Measurements from ENCODE around the gene ABCG1.

Gene ABCG1

GRCh38 chr21:42264245-42265195 lies 45.6 kb downstream of the ABCG1 start:
- peaks cover 29% of the 10 kb centered on the region for H3K4me1 ChIP-seq (ENCODE audit: control insufficient read depth, insufficient read depth, low read length)

GRCh38 chr21:42265231-42265812 lies 46.4 kb downstream of the ABCG1 start:
- Histone ChIP-seq H3K36me3 (ENCODE audit: control insufficient read depth in 2 of 2, insufficient read depth in 2 of 2, low read length in 2 of 2) (no peaks in the 10 kb centered on the region), H3K4me1 (ENCODE audit: control insufficient read depth, insufficient read depth, low read length) (peaks cover 29% of the 10 kb centered on the region), H3K9ac (ENCODE audit: low read length in 2 of 2) (no peak overlapping the region), H3K4me3 (ENCODE audit: low read length in 2 of 2) (no peak overlapping the region), H3K27me3 (ENCODE audit: control insufficient read depth in 1 of 2, insufficient read depth in 2 of 2, low read length in 2 of 2) (no peaks in the 10 kb centered on the region), H3K27ac (ENCODE audit: low read length) (no peak overlapping the region), H3K9me3 (ENCODE audit: control insufficient read depth in 2 of 2, low read length in 2 of 2) (no peaks in the 10 kb centered on the region)

More at GRCh38 chr21:42264245-42265195, 45.6 kb downstream of the ABCG1 start:
- H3K9ac ChIP-seq (ENCODE audit: low read length in 2 of 2) = no peak overlapping the region
- no peaks in the 10 kb centered on the region for H3K9me3 ChIP-seq (ENCODE audit: control insufficient read depth in 2 of 2, low read length in 2 of 2)
- H3K4me3 ChIP-seq (ENCODE audit: low read length in 2 of 2) = no peak overlapping the region
- no peaks in the 10 kb centered on the region for H3K27me3 ChIP-seq (ENCODE audit: control insufficient read depth in 1 of 2, insufficient read depth in 2 of 2, low read length in 2 of 2)
- no peaks in the 10 kb centered on the region for H3K36me3 ChIP-seq (ENCODE audit: control insufficient read depth in 2 of 2, insufficient read depth in 2 of 2, low read length in 2 of 2)
- no peak overlapping the region for H3K27ac ChIP-seq (ENCODE audit: low read length)

GRCh38 chr21:42266971-42267556 lies 48.1 kb downstream of the ABCG1 start:
- no peak overlapping the region for H3K4me3 ChIP-seq (ENCODE audit: low read length in 2 of 2)
- H3K27ac ChIP-seq (ENCODE audit: low read length) = no peak overlapping the region
- H3K9ac ChIP-seq (ENCODE audit: low read length in 2 of 2) = no peak overlapping the region
- no peaks in the 10 kb centered on the region for H3K9me3 ChIP-seq (ENCODE audit: control insufficient read depth in 2 of 2, low read length in 2 of 2)
- peaks cover 19% of the 10 kb centered on the region for H3K4me1 ChIP-seq (ENCODE audit: control insufficient read depth, insufficient read depth, low read length)
- no peaks in the 10 kb centered on the region for H3K27me3 ChIP-seq (ENCODE audit: control insufficient read depth in 1 of 2, insufficient read depth in 2 of 2, low read length in 2 of 2)
- H3K36me3 ChIP-seq (ENCODE audit: control insufficient read depth in 2 of 2, insufficient read depth in 2 of 2, low read length in 2 of 2) = peaks cover 0 to 2% of the 10 kb centered on the region in 2 donors

- Histone ChIP-seq H3K36me3 (ENCODE audit: control insufficient read depth in 2 of 2, insufficient read depth in 2 of 2, low read length in 2 of 2) (peaks cover 0 to 5% of the 10 kb centered on the region in 2 donors), H3K9ac (ENCODE audit: low read length in 2 of 2) (no peak overlapping the region), H3K4me3 (ENCODE audit: low read length in 2 of 2) (no peak overlapping the region), H3K27me3 (ENCODE audit: control insufficient read depth in 1 of 2, insufficient read depth in 2 of 2, low read length in 2 of 2) (no peaks in the 10 kb centered on the region), H3K9me3 (ENCODE audit: control insufficient read depth in 2 of 2, low read length in 2 of 2) (no peaks in the 10 kb centered on the region), H3K27ac (ENCODE audit: low read length) (no peak overlapping the region), H3K4me1 (ENCODE audit: control insufficient read depth, insufficient read depth, low read length) (no peaks in the 10 kb centered on the region)
These were observed 50.4 kb downstream of the ABCG1 start for GRCh38 chr21:42269386-42269785.

GRCh38 chr21:42271065-42271464 lies 52.1 kb downstream of the ABCG1 start:
- Histone ChIP-seq H3K27me3 (ENCODE audit: control insufficient read depth in 1 of 2, insufficient read depth in 2 of 2, low read length in 2 of 2) (no peaks in the 10 kb centered on the region), H3K9ac (ENCODE audit: low read length in 2 of 2) (no peak overlapping the region), H3K9me3 (ENCODE audit: control insufficient read depth in 2 of 2, low read length in 2 of 2) (no peaks in the 10 kb centered on the region), H3K36me3 (ENCODE audit: control insufficient read depth in 2 of 2, insufficient read depth in 2 of 2, low read length in 2 of 2) (peaks cover 3 to 5% of the 10 kb centered on the region in 2 donors), H3K4me1 (ENCODE audit: control insufficient read depth, insufficient read depth, low read length) (no peaks in the 10 kb centered on the region), H3K27ac (ENCODE audit: low read length) (no peak overlapping the region), H3K4me3 (ENCODE audit: low read length in 2 of 2) (no peak overlapping the region)

GRCh38 chr21:42272109-42272962 lies 53.4 kb downstream of the ABCG1 start:
- no peak overlapping the region for H3K4me3 ChIP-seq (ENCODE audit: low read length in 2 of 2)
- no peak overlapping the region for H3K27ac ChIP-seq (ENCODE audit: low read length)
- H3K9me3 ChIP-seq (ENCODE audit: control insufficient read depth in 2 of 2, low read length in 2 of 2) = no peaks in the 10 kb centered on the region
- no peaks in the 10 kb centered on the region for H3K27me3 ChIP-seq (ENCODE audit: control insufficient read depth in 1 of 2, insufficient read depth in 2 of 2, low read length in 2 of 2)
- no peaks in the 10 kb centered on the region for H3K4me1 ChIP-seq (ENCODE audit: control insufficient read depth, insufficient read depth, low read length)
- peaks cover 3 to 7% of the 10 kb centered on the region in 2 donors for H3K36me3 ChIP-seq (ENCODE audit: control insufficient read depth in 2 of 2, insufficient read depth in 2 of 2, low read length in 2 of 2)
- H3K9ac ChIP-seq (ENCODE audit: low read length in 2 of 2) = no peak overlapping the region

- no peak overlapping the region for H3K9ac ChIP-seq (ENCODE audit: low read length in 2 of 2)
- H3K36me3 ChIP-seq (ENCODE audit: control insufficient read depth in 2 of 2, insufficient read depth in 2 of 2, low read length in 2 of 2) = peaks cover 3 to 7% of the 10 kb centered on the region in 2 donors
- no peaks in the 10 kb centered on the region for H3K4me1 ChIP-seq (ENCODE audit: control insufficient read depth, insufficient read depth, low read length)
- H3K27ac ChIP-seq (ENCODE audit: low read length) = no peak overlapping the region
- no peaks in the 10 kb centered on the region for H3K9me3 ChIP-seq (ENCODE audit: control insufficient read depth in 2 of 2, low read length in 2 of 2)
- H3K27me3 ChIP-seq (ENCODE audit: control insufficient read depth in 1 of 2, insufficient read depth in 2 of 2, low read length in 2 of 2) = no peaks in the 10 kb centered on the region
- H3K4me3 ChIP-seq (ENCODE audit: low read length in 2 of 2) = no peak overlapping the region
These were observed 54.2 kb downstream of the ABCG1 start for GRCh38 chr21:42272984-42273600.

- H3K27ac ChIP-seq (ENCODE audit: low read length) = no peak overlapping the region
- H3K27me3 ChIP-seq (ENCODE audit: control insufficient read depth in 1 of 2, insufficient read depth in 2 of 2, low read length in 2 of 2) = no peaks in the 10 kb centered on the region
- no peaks in the 10 kb centered on the region for H3K9me3 ChIP-seq (ENCODE audit: control insufficient read depth in 2 of 2, low read length in 2 of 2)
- H3K9ac ChIP-seq (ENCODE audit: low read length in 2 of 2) = no peak overlapping the region
- H3K4me3 ChIP-seq (ENCODE audit: low read length in 2 of 2) = no peak overlapping the region
- H3K4me1 ChIP-seq (ENCODE audit: control insufficient read depth, insufficient read depth, low read length) = no peaks in the 10 kb centered on the region
- peaks cover 3 to 8% of the 10 kb centered on the region in 2 donors for H3K36me3 ChIP-seq (ENCODE audit: control insufficient read depth in 2 of 2, insufficient read depth in 2 of 2, low read length in 2 of 2)
These were observed 57.1 kb downstream of the ABCG1 start for GRCh38 chr21:42276076-42276475.

- Histone ChIP-seq H3K27me3 (ENCODE audit: control insufficient read depth in 1 of 2, insufficient read depth in 2 of 2, low read length in 2 of 2) (no peaks in the 10 kb centered on the region), H3K4me1 (ENCODE audit: control insufficient read depth, insufficient read depth, low read length) (no peaks in the 10 kb centered on the region), H3K36me3 (ENCODE audit: control insufficient read depth in 2 of 2, insufficient read depth in 2 of 2, low read length in 2 of 2) (peaks cover 3 to 7% of the 10 kb centered on the region in 2 donors), H3K4me3 (ENCODE audit: low read length in 2 of 2) (no peak overlapping the region), H3K9me3 (ENCODE audit: control insufficient read depth in 2 of 2, low read length in 2 of 2) (no peaks in the 10 kb centered on the region), H3K9ac (ENCODE audit: low read length in 2 of 2) (no peak overlapping the region), H3K27ac (ENCODE audit: low read length) (no peak overlapping the region)
These were observed 57.7 kb downstream of the ABCG1 start for GRCh38 chr21:42276526-42277154.
